ENCODE data around the gene IFNK. TPM values are rescaled to one million over a fixed set of nuclear protein-coding genes. Genes with fewer than 3 reads are reported as not detected.

Gene IFNK
- total and polyA plus RNA-seq, 2 experiments from 2014 or later, result not detected

- Histone ChIP-seq H4K20me1 (replicated peaks; ENCODE audit: insufficient read depth) (no peaks in the 10 kb centered on the region), H3K4me2 (no peak overlapping the region), H3K9me2 (ENCODE audit: insufficient read depth) (no peaks in the 10 kb centered on the region), H3K27ac (ENCODE audit: low read depth) (no peak overlapping the region), H2AFZ (no peak overlapping the region), H3K36me3 (ENCODE audit: insufficient read depth) (peaks cover 3% of the 10 kb centered on the region; the same call in 1 of the 2 replicates), H3K4me3 (no peak overlapping the region), H3K79me2 (replicated peaks; ENCODE audit: insufficient read depth) (no peaks in the 10 kb centered on the region; the same call in 1 of the 2 replicates), H3F3A (replicated peaks; ENCODE audit: low read depth) (no peaks in the 10 kb centered on the region), H3K4me1 (ENCODE audit: insufficient read depth) (peaks cover 8% of the 10 kb centered on the region), H3K27me3 (ENCODE audit: insufficient read depth) (no peaks in the 10 kb centered on the region)
- DNase-seq (ENCODE audit: low spot score), result no peak
- Mint-ChIP-seq H3K27ac (no peak overlapping the region), H3K27me3 (ENCODE audit: insufficient read depth, low read depth, poor library complexity) (peaks cover 7% of the 10 kb centered on the region), H3K9me3 (peaks cover 20% of the 10 kb centered on the region), H3K4me3 (no peak overlapping the region), H3K36me3 (ENCODE audit: low read depth) (peaks cover 31% of the 10 kb centered on the region), H3K4me1 (peaks cover 37% of the 10 kb centered on the region)
- TF ChIP-seq NANOG (IDR thresholded peaks at IDR 0.05; ENCODE audit: borderline replicate concordance), result no peak
- ATAC-seq, result no peak
These were observed 49.0 kb upstream of the IFNK start for GRCh38 chr9:27475057-27475595.

DNA sequence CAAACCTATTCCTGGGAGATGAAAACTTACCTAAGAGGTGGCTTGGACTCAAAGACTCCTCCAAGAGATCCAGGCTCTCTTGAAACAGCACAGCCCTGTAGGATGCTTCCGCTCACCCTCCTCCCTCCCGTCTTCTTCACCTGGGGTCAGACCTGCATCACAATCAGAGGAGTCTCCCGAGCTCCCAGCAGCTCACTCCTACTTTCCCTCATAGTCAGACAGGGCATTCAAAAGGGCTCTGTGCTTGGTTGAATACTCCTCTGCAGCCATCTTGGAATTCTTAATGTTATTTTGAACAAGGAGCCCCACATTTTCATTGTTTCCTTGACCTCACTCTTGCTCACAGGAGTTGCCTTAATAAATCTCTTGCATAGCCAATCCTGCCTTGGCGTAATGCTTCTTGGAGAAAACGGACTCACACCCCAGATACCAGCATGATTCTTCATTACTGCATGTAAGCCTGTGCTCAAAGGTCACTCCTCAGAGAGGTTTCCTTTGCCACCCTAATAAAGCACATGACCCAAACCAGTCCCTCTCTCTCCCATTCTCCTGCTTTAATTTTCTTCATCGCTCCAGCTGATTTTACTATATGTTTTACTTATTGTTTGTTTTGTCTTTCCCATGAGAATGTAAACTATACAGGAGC, 47.1 kb upstream of the IFNK start:
- peaks cover 3% of the 10 kb centered on the region; the same call in 1 of the 2 replicates for H3K36me3 ChIP-seq (ENCODE audit: insufficient read depth)
- no peaks in the 10 kb centered on the region for H4K20me1 ChIP-seq (replicated peaks; ENCODE audit: insufficient read depth)
- no peak overlapping the region for H3K4me3 Mint-ChIP-seq
- H3F3A ChIP-seq (replicated peaks; ENCODE audit: low read depth), result no peaks in the 10 kb centered on the region
- no peaks in the 10 kb centered on the region; the same call in 1 of the 2 replicates for H3K79me2 ChIP-seq (replicated peaks; ENCODE audit: insufficient read depth)
- H3K27me3 Mint-ChIP-seq (ENCODE audit: insufficient read depth, low read depth, poor library complexity), result no peaks in the 10 kb centered on the region
- ATAC-seq (peak; percentile 55), DNase-seq (ENCODE audit: low spot score) (no peak)
- no peak overlapping the region for H3K4me3 ChIP-seq
- H3K4me1 Mint-ChIP-seq, result peaks cover 19% of the 10 kb centered on the region
- peaks cover 20% of the 10 kb centered on the region for H3K9me3 Mint-ChIP-seq
- no peaks in the 10 kb centered on the region for H3K9me2 ChIP-seq (ENCODE audit: insufficient read depth)
- no peaks in the 10 kb centered on the region; the same call in none of the 2 replicates for H3K4me1 ChIP-seq (ENCODE audit: insufficient read depth)
- H3K36me3 Mint-ChIP-seq (ENCODE audit: low read depth), result peaks cover 43% of the 10 kb centered on the region
- H3K27me3 ChIP-seq (ENCODE audit: insufficient read depth), result no peaks in the 10 kb centered on the region
- no peak overlapping the region for H3K4me2 ChIP-seq
- H3K27ac Mint-ChIP-seq, result peak overlapping the region; percentile 63; the same call in 1 of the 2 replicates
- H2AFZ ChIP-seq, result no peak overlapping the region
- no peak overlapping the region for H3K27ac ChIP-seq (ENCODE audit: low read depth)
- TF ChIP-seq STAT1 (IDR thresholded peaks at IDR 0.05; ENCODE audit: unreplicated experiment) (no peak), POLR2AphosphoS5 (IDR thresholded peaks at IDR 0.05; ENCODE audit: low read depth) (no peak), REST (IDR thresholded peaks at IDR 0.05; ENCODE audit: unreplicated experiment) (no peak), NANOG (IDR thresholded peaks at IDR 0.05; ENCODE audit: borderline replicate concordance) (no peak), CREB1 (CRISPR knock-in tag; IDR thresholded peaks at IDR 0.05; ENCODE audit: low read depth) (no peak), ZNF331 (CRISPR knock-in tag; IDR thresholded peaks at IDR 0.05; ENCODE audit: low read depth) (no peak), CTCF (conservative IDR thresholded peaks at IDR 0.05; ENCODE audit: low read depth in 2 of 2) (no peak), ZNF114 (CRISPR knock-in tag; IDR thresholded peaks at IDR 0.05) (no peak), ZNF462 (CRISPR knock-in tag; IDR thresholded peaks at IDR 0.05) (no peak)
